ENCODE measurements around the gene SELPLG. TPM values are rescaled to one million over a fixed set of nuclear protein-coding genes. Genes with fewer than 3 reads are reported as not detected.
"Not testable (repeated sequence)": the region's sequence is repeated elsewhere in the genome, so short reads cannot be mapped to it uniquely, and the experiment has no call there.

The SELPLG gene
- total and polyA plus RNA-seq, 9 donors: 1.1 to 8.4 (median 2.9) TPM

GRCh38 chr12:108592033-108592909 lies 41.4 kb downstream of the SELPLG start:
- Histone ChIP-seq H3K27ac (no peak overlapping the region), H3K27me3 (no peaks in the 10 kb centered on the region), H3K9me3 (no peaks in the 10 kb centered on the region), H3K4me1 (ENCODE audit: insufficient read depth) (no peaks in the 10 kb centered on the region), H3K4me3 (no peak overlapping the region), H3K36me3 (no peaks in the 10 kb centered on the region)
- DNase-seq: no peak
- 94 to 96% (median 95%) methylated on average over 25 of the region's 25 CpGs for WGBS, 3 donors
- TF ChIP-seq EP300 (IDR thresholded peaks at IDR 0.05) (no peak), CTCF (IDR thresholded peaks at IDR 0.05) (no peak), POLR2A (IDR thresholded peaks at IDR 0.05) (no peak)
- intact Hi-C loops (cut with DNase I): no loop called here

GRCh38 chr12:108591267-108591980 lies 42.3 kb downstream of the SELPLG start:
- WGBS, 3 donors: 87 to 91% (median 90%) methylated on average over 22 of the region's 22 CpGs
- no peak overlapping the region for H3K27ac ChIP-seq

GRCh38 chr12:108590463-108590862 lies 43.2 kb downstream of the SELPLG start:
- WGBS, 3 donors: 94 to 97% (median 97%) methylated on average over 9 of the region's 9 CpGs
- H3K9me3 ChIP-seq; H3K4me3 ChIP-seq; H3K27me3 ChIP-seq; DNase-seq; H3K4me1 ChIP-seq (ENCODE audit: insufficient read depth); H3K36me3 ChIP-seq; intact Hi-C loops (cut with DNase I); H3K27ac ChIP-seq: not testable (repeated sequence)

More at GRCh38 chr12:108591267-108591980, 42.3 kb downstream of the SELPLG start:
- intact Hi-C loops (cut with DNase I): no loop called here
- TF ChIP-seq POLR2A (IDR thresholded peaks at IDR 0.05) (no peak), CTCF (IDR thresholded peaks at IDR 0.05) (no peak), EP300 (IDR thresholded peaks at IDR 0.05) (no peak)
- DNase-seq: peak in 1 of 5 donors; percentile 32
- Histone ChIP-seq H3K9me3 (no peaks in the 10 kb centered on the region), H3K4me3 (no peak overlapping the region), H3K27me3 (no peaks in the 10 kb centered on the region), H3K4me1 (ENCODE audit: insufficient read depth) (no peaks in the 10 kb centered on the region), H3K36me3 (no peaks in the 10 kb centered on the region)

- H3K27ac ChIP-seq: no peak overlapping the region
- TF ChIP-seq EP300 (IDR thresholded peaks at IDR 0.05): no peak
- TF ChIP-seq CTCF (IDR thresholded peaks at IDR 0.05): no peak
- no peak for TF ChIP-seq POLR2A (IDR thresholded peaks at IDR 0.05)
- H3K9me3 ChIP-seq: no peaks in the 10 kb centered on the region
- no peaks in the 10 kb centered on the region for H3K4me1 ChIP-seq (ENCODE audit: insufficient read depth)
- H3K27me3 ChIP-seq: no peaks in the 10 kb centered on the region
- H3K4me3 ChIP-seq: no peak overlapping the region
- no peak for DNase-seq
- intact Hi-C loops (cut with DNase I): no loop called here
- 71 to 83% (median 77%) methylated on average over 5 to 7 of the region's 7 CpGs for WGBS, 3 donors
- no peaks in the 10 kb centered on the region for H3K36me3 ChIP-seq
Measured at GRCh38 chr12:108589840-108590229, 43.9 kb downstream of the SELPLG start.

Measured in ovary (tissue), 9 donors.